ENCODE measurements around the gene RBM5. TPM values are rescaled to one million over a fixed set of nuclear protein-coding genes. Genes with fewer than 3 reads are reported as not detected.

RBM5 gene
- total RNA-seq, 1 experiment from 2014 or later, result 126 TPM

GRCh38 chr3:50100956-50101845 lies 12.5 kb downstream of the RBM5 start:
- intact Hi-C loops (cut with micrococcal nuclease; ENCODE audit: unreplicated experiment), result no loop called here
- Mint-ChIP-seq H3K36me3 (ENCODE audit: insufficient read depth, unreplicated experiment) (peaks cover 66% of the 10 kb centered on the region), H3K4me3 (ENCODE audit: low read depth, unreplicated experiment) (no peak overlapping the region), H3K27ac (ENCODE audit: unreplicated experiment) (no peak overlapping the region), H3K27me3 (ENCODE audit: unreplicated experiment) (no peaks in the 10 kb centered on the region), H3K9me3 (ENCODE audit: low read depth, unreplicated experiment) (no peaks in the 10 kb centered on the region), H3K4me1 (ENCODE audit: low read depth, unreplicated experiment) (no peaks in the 10 kb centered on the region)
- CTCF ChIA-PET, result no interaction called here
- no peak for TF ChIP-seq CTCF (IDR thresholded peaks at IDR 0.05; ENCODE audit: unreplicated experiment)
- no TSS peak for BruUV-seq (replicated peaks)
- no peak for DNase-seq

- CTCF ChIA-PET, result no interaction called here
- H3K36me3 Mint-ChIP-seq (ENCODE audit: insufficient read depth, unreplicated experiment), result peaks cover 67% of the 10 kb centered on the region
- no peaks in the 10 kb centered on the region for H3K9me3 Mint-ChIP-seq (ENCODE audit: low read depth, unreplicated experiment)
These were observed 13.8 kb downstream of the RBM5 start for GRCh38 chr3:50102558-50102957.

GRCh38 chr3:50111757-50112156 lies 23.0 kb downstream of the RBM5 start:
- TF ChIP-seq CTCF (IDR thresholded peaks at IDR 0.05; ENCODE audit: unreplicated experiment), result no peak
- intact Hi-C loops (cut with micrococcal nuclease; ENCODE audit: unreplicated experiment), result no loop called here
- CTCF ChIA-PET, result no interaction called here

More at GRCh38 chr3:50102558-50102957, 13.8 kb downstream of the RBM5 start:
- no TSS peak for BruUV-seq (replicated peaks)
- DNase-seq, result no peak
- Mint-ChIP-seq H3K27me3 (ENCODE audit: unreplicated experiment) (no peaks in the 10 kb centered on the region), H3K27ac (ENCODE audit: unreplicated experiment) (no peak overlapping the region), H3K4me1 (ENCODE audit: low read depth, unreplicated experiment) (no peaks in the 10 kb centered on the region), H3K4me3 (ENCODE audit: low read depth, unreplicated experiment) (no peak overlapping the region)
- TF ChIP-seq CTCF (IDR thresholded peaks at IDR 0.05; ENCODE audit: unreplicated experiment), result no peak
- intact Hi-C loops (cut with micrococcal nuclease; ENCODE audit: unreplicated experiment), result no loop called here

GRCh38 chr3:50112462-50112861 lies 23.7 kb downstream of the RBM5 start:
- no peak for TF ChIP-seq CTCF (IDR thresholded peaks at IDR 0.05; ENCODE audit: unreplicated experiment)
- Mint-ChIP-seq H3K27ac (ENCODE audit: unreplicated experiment) (no peak overlapping the region), H3K4me3 (ENCODE audit: low read depth, unreplicated experiment) (no peak overlapping the region), H3K27me3 (ENCODE audit: unreplicated experiment) (no peaks in the 10 kb centered on the region), H3K4me1 (ENCODE audit: low read depth, unreplicated experiment) (no peaks in the 10 kb centered on the region), H3K9me3 (ENCODE audit: low read depth, unreplicated experiment) (no peaks in the 10 kb centered on the region), H3K36me3 (ENCODE audit: insufficient read depth, unreplicated experiment) (peaks cover 79% of the 10 kb centered on the region)
- intact Hi-C loops (cut with micrococcal nuclease; ENCODE audit: unreplicated experiment), result no loop called here
- no TSS peak for BruUV-seq (replicated peaks)
- CTCF ChIA-PET, result interaction anchor here (0.7 kb wide), 1 partner anchor 336 kb away, joined by 10 read pairs; no protein-coding TSS in a partner anchor
- no peak for DNase-seq

More at GRCh38 chr3:50111757-50112156, 23.0 kb downstream of the RBM5 start:
- no peak for DNase-seq
- no peak overlapping the region for H3K4me3 Mint-ChIP-seq (ENCODE audit: low read depth, unreplicated experiment)
- no peaks in the 10 kb centered on the region for H3K27me3 Mint-ChIP-seq (ENCODE audit: unreplicated experiment)
- H3K4me1 Mint-ChIP-seq (ENCODE audit: low read depth, unreplicated experiment), result no peaks in the 10 kb centered on the region
- H3K36me3 Mint-ChIP-seq (ENCODE audit: insufficient read depth, unreplicated experiment), result peaks cover 79% of the 10 kb centered on the region
- no peak overlapping the region for H3K27ac Mint-ChIP-seq (ENCODE audit: unreplicated experiment)
- no TSS peak for BruUV-seq (replicated peaks)
- no peaks in the 10 kb centered on the region for H3K9me3 Mint-ChIP-seq (ENCODE audit: low read depth, unreplicated experiment)
